Panc1 (cell line): ENCODE measurements around the gene ITPR2. TPM values are rescaled to one million over a fixed set of nuclear protein-coding genes. Genes with fewer than 3 reads are reported as not detected.

ENCODE experiments used
- ATAC-seq: fragments of 200-7000 bp; cut with Tn5 transposase; 2 replicates; pipeline ENCODE4 v1.9.1; 2020; ENCODE audit warnings: mild to moderate bottlenecking, moderate library complexity
- BruUV-seq: library from RNA; stranded (reverse); fragments of 400-500 nt; replicated peaks from 2 replicates; lab custom pipeline; 2021; lab: Mats Ljungman, UMichigan
- CTCF ChIA-PET: fragments of 300-600 bp; sonication (Branson Sonifier 250); formaldehyde crosslinking; loops from one replicate; lab custom pipeline; 2022; ENCODE audit warnings: antibody characterized with exemption; lab: Charles Lee
- POLR2A ChIA-PET: fragments of 300-600 bp; sonication (Branson Sonifier 250); formaldehyde crosslinking; loops from one replicate; lab custom pipeline; 2022; ENCODE audit warnings: antibody characterized with exemption; lab: Charles Lee
- DNase-seq: peaks from one replicate; pipeline ENCODE4 v3.0.0-alpha.2; 2010; ENCODE audit warnings: low read depth, low spot score
- H3K27ac ChIP-seq: 2 replicates; pipeline ENCODE4 v1.5.1; 2011; ENCODE audit warnings: mild to moderate bottlenecking, low read length, inconsistent platforms
- H3K27me3 ChIP-seq: fragments of 200-500 bp; sonication (Bioruptor generic); 2 replicates; pipeline ENCODE4 v1.6.0; 2014; ENCODE audit warnings: low read length, inconsistent platforms; ENCODE audit not compliant: control insufficient read depth, insufficient read depth
- H3K36me3 ChIP-seq: fragments of 200-500 bp; sonication (Bioruptor generic); 2 replicates; pipeline ENCODE4 v1.5.1; 2014; ENCODE audit warnings: inconsistent platforms, mild to moderate bottlenecking, low read length, moderate library complexity; ENCODE audit not compliant: control insufficient read depth, insufficient read depth
- H3K4me1 ChIP-seq: 2 replicates; pipeline ENCODE4 v1.5.1; 2011; ENCODE audit warnings: inconsistent platforms, mild to moderate bottlenecking, low read length, moderate library complexity; ENCODE audit not compliant: control insufficient read depth, insufficient read depth
- H3K4me3 ChIP-seq, 2 experiments: 2 replicates each; pipeline ENCODE4 v1.5.1; 2011 to 2012; ENCODE audit warnings: low read depth in 2 of 2, low read length in 2 of 2, mild to moderate bottlenecking in 2 of 2, inconsistent platforms in 1 of 2, moderate library complexity in 1 of 2
- H3K9me3 ChIP-seq: fragments of 200-500 bp; sonication (Bioruptor generic); 2 replicates; pipeline ENCODE4 v1.5.1; 2014; ENCODE audit warnings: low read depth, mild to moderate bottlenecking, inconsistent platforms, low read length, moderate library complexity; ENCODE audit not compliant: control insufficient read depth, insufficient read depth
- SIN3A ChIP-seq: IDR thresholded peaks from 2 replicates; pipeline ENCODE4 v1.6.1; 2012; ENCODE audit warnings: low read depth, mild to moderate bottlenecking, low read length, moderate library complexity, borderline replicate concordance; ENCODE audit not compliant: insufficient read depth
- TCF7L2 ChIP-seq: IDR thresholded peaks from 2 replicates; pipeline ENCODE4 v1.6.1; 2011; ENCODE audit warnings: mild to moderate bottlenecking, low read depth, low read length, inconsistent platforms
- in situ Hi-C: cut with HindIII; loops from 2 replicates; pipeline ENCODE4 v1.10.0; 2016; ENCODE audit warnings: low sequenced_read_pairs, low pct_unique_long_range_greater_than_20kb
- intact Hi-C: fragments of 100-400 bp; cut with micrococcal nuclease; formaldehyde crosslinking; loops from one replicate; pipeline ENCODE4 v1.10.0; 2022; ENCODE audit not compliant: unreplicated experiment
- total RNA-seq: library from RNA; stranded (reverse); gene quantifications from one replicate; pipeline ENCODE4 v1.2.1, GENCODE V29; 2021; ENCODE audit not compliant: unreplicated experiment
- TF ChIP-seq, protein P1 (sequence below): fragments of 450-650 bp; IDR thresholded peaks from 2 replicates; pipeline ENCODE4 v1.5.1; 2017; ENCODE audit warnings: mild to moderate bottlenecking
- TF ChIP-seq, protein P2 (sequence below), 2 experiments: IDR thresholded peaks; 2 replicates each; pipeline ENCODE4 v1.6.1; 2011 to 2012; ENCODE audit warnings: low read depth in 2 of 2, control low read depth in 1 of 2, low read length in 1 of 2, mild to moderate bottlenecking in 1 of 2, moderate library complexity in 1 of 2; ENCODE audit not compliant: insufficient read depth in 1 of 2

Gene ITPR2
- total RNA-seq, 1 experiment from 2014 or later: 41.8 TPM

DNA sequence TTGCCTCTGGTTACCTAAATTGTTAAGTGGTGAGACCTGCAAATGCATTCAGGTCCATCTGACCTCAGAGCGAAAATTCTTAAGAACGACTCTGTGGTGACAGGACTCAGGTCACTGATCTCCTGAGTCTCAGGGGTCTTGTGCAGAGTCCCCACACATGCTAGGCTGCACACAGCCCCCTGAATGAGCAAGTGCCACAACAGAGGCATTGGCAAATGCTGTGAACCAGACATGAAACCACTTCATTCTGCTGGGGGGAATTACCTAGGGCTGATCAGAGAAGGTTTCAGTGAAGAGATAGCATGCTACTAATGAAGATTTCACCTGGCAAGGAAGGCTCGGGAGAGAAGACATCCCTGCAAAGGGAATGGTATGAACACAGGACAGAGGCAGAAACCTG, 281.6 kb downstream of the ITPR2 start:
- CTCF ChIA-PET: no interaction called here
- POLR2A ChIA-PET: interaction anchor here (0.5 kb wide), 1 partner anchor 83 kb away, joined by 3 read pairs; no protein-coding TSS in a partner anchor
- Histone ChIP-seq H3K4me1 (no peaks in the 10 kb centered on the region), H3K9me3 (no peaks in the 10 kb centered on the region), H3K36me3 (no peaks in the 10 kb centered on the region), H3K4me3 (no peak overlapping the region), H3K27ac (no peak overlapping the region), H3K27me3 (no peaks in the 10 kb centered on the region)
- ATAC-seq: no peak
- no TSS peak for BruUV-seq
- in situ Hi-C loops: no loop called here
- no peak for DNase-seq
- TF ChIP-seq SIN3A (no peak), TCF7L2 (no peak)
- TF ChIP-seq, protein P1, sequence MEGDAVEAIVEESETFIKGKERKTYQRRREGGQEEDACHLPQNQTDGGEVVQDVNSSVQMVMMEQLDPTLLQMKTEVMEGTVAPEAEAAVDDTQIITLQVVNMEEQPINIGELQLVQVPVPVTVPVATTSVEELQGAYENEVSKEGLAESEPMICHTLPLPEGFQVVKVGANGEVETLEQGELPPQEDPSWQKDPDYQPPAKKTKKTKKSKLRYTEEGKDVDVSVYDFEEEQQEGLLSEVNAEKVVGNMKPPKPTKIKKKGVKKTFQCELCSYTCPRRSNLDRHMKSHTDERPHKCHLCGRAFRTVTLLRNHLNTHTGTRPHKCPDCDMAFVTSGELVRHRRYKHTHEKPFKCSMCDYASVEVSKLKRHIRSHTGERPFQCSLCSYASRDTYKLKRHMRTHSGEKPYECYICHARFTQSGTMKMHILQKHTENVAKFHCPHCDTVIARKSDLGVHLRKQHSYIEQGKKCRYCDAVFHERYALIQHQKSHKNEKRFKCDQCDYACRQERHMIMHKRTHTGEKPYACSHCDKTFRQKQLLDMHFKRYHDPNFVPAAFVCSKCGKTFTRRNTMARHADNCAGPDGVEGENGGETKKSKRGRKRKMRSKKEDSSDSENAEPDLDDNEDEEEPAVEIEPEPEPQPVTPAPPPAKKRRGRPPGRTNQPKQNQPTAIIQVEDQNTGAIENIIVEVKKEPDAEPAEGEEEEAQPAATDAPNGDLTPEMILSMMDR: no peak
- intact Hi-C loops: no loop called here

DNA sequence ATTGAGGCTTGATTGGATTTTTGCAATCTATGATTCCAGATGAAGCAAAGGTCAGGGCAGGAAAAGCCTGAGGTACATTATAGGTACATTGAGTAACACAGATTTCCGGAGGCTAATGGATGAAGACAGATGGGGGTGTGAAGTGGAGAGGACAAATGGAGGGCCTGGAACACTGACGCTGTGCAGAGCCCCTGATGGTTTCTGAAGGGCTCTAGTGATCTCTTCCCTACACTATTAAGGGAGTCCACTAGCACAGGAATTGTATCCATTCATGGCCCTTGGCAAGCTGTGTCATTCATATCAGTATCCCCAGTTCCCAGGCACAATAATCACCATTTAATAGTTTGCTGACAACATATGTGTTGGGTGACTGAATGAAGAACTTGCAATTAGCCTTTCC, 284.8 kb downstream of the ITPR2 start:
- CTCF ChIA-PET: no interaction called here
- TF ChIP-seq, protein P2, sequence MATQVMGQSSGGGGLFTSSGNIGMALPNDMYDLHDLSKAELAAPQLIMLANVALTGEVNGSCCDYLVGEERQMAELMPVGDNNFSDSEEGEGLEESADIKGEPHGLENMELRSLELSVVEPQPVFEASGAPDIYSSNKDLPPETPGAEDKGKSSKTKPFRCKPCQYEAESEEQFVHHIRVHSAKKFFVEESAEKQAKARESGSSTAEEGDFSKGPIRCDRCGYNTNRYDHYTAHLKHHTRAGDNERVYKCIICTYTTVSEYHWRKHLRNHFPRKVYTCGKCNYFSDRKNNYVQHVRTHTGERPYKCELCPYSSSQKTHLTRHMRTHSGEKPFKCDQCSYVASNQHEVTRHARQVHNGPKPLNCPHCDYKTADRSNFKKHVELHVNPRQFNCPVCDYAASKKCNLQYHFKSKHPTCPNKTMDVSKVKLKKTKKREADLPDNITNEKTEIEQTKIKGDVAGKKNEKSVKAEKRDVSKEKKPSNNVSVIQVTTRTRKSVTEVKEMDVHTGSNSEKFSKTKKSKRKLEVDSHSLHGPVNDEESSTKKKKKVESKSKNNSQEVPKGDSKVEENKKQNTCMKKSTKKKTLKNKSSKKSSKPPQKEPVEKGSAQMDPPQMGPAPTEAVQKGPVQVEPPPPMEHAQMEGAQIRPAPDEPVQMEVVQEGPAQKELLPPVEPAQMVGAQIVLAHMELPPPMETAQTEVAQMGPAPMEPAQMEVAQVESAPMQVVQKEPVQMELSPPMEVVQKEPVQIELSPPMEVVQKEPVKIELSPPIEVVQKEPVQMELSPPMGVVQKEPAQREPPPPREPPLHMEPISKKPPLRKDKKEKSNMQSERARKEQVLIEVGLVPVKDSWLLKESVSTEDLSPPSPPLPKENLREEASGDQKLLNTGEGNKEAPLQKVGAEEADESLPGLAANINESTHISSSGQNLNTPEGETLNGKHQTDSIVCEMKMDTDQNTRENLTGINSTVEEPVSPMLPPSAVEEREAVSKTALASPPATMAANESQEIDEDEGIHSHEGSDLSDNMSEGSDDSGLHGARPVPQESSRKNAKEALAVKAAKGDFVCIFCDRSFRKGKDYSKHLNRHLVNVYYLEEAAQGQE (IDR thresholded peaks at IDR 0.05; ENCODE audit: insufficient read depth in 1 of 2, low read depth in 2 of 2, low read length in 1 of 2): no peak
- TF ChIP-seq, protein P1: no peak
- no peak for TF ChIP-seq SIN3A
- in situ Hi-C loops: no loop called here
- Histone ChIP-seq H3K36me3 (no peaks in the 10 kb centered on the region), H3K27me3 (no peaks in the 10 kb centered on the region), H3K27ac (no peak overlapping the region), H3K4me3 (no peak overlapping the region), H3K9me3 (no peaks in the 10 kb centered on the region), H3K4me1 (no peaks in the 10 kb centered on the region)
- intact Hi-C loops: no loop called here
- ATAC-seq (no peak), DNase-seq (no peak)
- POLR2A ChIA-PET: no interaction called here
- no TSS peak for BruUV-seq
